HK-2 (cell line): Measurements from ENCODE around the gene MERTK.
"Not testable (repeated sequence)": the region's sequence is repeated elsewhere in the genome, so short reads cannot be mapped to it uniquely, and the experiment has no call there.

Experiments used
- DNase-seq: peaks from one replicate; pipeline ENCODE4 v3.0.0-alpha.2; 2018; ENCODE audit not compliant: unreplicated experiment

Gene MERTK

DNA sequence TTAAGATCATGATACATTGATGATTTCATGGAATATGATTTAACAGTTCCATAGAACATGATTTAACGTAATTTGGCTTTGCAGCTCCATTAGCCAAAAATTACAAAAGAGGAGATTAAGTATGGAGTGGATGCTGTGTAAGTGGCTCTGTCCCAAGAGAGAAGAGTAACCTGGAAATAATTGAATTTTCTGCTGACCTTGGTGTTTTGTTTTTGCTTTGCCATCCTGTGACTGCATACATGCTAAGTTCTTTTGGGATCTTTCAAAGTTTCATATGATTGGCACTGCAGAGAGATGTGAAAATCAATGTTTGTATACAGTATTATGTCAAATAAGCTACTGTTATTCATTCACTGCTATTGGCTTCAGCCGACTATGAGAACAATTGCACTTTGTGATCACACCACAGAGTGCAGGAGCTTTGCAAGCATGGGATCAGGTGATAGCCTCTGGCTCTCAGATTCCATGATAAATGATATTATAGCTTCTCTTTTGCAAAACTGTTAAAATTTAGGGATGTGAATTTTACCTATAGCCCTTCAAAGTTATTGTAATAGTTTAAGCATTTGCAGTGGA, 110.6 kb downstream of the MERTK start:
- DNase-seq, result no peak

DNA sequence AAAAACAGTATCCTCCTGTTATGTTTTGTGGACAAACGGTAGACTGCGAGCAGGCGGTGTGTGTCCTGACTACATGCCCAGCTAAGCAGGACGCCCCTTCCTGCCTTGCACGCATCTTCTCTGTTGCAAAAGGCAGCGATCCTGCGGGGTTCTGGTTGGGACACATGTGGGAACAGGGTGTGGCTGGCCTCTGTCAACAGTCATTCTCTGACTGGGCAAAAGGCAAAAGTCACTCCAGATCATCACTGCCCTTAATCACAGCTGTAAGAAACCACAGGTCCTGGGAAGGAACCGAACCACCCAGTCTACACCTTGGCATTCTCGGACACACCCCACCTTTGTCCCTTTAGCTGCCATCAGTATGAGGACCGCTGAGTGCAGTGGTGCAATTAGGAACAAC, 112.3 kb downstream of the MERTK start:
- DNase-seq, result no peak

DNA sequence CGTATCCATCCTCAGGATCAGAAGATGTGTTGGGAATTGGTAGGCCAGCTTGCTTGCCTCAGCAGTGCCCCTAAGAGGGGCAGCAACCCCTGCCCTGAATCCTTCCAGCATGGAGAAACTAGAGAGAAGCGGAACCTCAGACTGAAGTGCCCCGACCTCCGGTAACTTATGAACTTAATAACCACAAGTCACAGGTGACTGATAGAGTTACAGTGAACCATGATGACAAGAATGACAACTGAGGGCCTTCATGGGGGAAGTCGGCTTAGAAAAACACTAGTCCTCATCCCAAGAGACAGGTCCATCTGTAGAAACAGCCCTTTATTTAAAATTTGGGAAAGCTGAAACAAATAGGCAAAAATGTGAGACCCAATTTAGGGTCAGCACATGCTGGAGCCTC, 114.1 kb downstream of the MERTK start:
- no peak for DNase-seq

DNA sequence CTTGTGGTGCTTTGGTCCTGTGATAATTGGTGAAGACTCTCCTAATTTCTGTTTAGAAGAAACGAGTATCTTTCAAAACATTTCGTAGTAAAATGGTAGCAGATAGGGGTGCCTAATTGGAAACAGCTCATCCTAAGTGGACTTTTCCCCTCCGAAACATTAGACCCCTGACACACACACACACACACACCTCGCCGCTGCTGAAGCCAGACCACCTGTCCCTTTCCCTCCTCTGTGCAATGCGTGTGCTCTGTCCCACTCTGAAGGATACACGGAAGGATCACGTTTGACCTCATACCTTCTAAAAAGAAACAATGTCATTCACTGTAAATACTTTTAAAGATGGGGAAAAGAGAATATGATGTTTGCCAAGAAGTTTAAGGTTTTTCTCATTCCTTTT, 120.4 kb downstream of the MERTK start:
- DNase-seq, result no peak

DNA sequence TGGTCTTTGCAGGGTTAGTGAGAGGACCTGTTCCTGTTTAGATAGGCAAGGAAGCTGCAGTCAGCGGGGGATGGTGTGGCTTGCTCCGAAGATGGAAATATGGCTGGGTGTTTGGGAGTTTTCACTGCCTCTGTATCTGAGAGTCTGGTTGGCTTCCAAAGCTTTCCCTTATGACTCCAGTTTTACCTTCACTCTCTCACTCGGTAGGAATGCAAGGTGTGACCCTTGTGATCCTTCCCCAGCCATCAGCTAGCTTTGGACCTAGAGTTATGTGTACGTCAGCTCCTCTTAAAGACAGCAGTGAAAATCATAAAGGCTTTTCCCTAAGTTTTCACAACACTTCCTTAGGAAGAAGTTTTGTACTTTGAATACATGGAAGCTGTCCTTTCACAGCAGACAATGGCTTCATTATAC, 121.2 kb downstream of the MERTK start:
- no peak for DNase-seq

DNA sequence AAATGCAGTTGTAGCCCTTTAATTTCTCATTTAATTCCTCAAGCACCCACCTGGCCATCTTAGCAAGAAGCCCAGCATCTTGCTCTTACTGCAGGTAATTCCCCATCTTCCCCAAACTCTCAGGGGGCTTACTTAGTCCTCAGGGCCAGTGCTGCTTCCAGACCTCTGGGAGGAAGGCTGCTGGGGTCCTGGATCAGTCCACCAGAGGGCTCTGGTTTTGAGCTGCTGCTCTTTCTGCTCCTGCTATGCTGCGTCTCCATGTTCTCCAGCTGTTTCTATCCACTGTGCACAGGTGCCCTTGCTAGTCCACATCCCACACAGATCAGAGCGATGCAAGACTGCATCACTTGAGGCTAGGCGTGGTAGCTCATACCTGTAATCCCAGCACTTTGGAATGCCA, 122.2 kb downstream of the MERTK start:
- DNase-seq, result no peak

DNA sequence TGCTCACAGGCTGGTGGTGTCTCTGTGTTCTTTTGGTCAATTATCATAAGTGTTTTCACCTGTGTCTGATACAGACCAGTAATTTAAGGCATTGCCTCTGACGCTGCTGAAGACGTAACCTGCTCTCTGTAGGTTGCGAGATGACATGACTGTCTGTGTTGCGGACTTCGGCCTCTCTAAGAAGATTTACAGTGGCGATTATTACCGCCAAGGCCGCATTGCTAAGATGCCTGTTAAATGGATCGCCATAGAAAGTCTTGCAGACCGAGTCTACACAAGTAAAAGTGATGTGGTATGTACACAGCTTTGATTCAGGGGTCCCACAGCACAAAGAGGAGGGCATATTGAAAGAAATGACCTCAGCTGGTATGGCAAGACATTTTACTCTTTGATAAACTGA, 122.9 kb downstream of the MERTK start:
- DNase-seq, result no peak

DNA sequence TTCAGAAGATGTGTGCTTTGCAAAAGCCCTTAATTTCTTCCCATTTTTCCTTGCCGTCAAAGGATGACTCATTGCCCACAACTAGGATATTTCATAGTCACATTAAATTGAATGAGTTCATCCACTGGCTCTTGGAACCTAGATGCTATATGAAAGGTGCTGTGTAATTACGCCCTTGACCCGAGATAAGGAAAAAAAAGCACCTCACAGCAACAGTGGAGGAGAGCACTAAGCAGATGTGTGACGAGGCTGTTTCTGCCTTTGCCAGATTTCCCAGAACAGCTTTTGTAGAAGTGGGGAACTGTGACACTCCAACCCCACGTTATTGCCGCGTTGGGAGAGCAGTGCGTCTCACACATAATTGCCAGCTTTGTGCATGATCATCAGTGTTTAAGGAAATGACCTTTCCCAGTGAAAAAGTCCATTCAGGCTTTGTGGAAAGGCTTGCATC, 123.4 kb downstream of the MERTK start:
- DNase-seq, result no peak

DNA sequence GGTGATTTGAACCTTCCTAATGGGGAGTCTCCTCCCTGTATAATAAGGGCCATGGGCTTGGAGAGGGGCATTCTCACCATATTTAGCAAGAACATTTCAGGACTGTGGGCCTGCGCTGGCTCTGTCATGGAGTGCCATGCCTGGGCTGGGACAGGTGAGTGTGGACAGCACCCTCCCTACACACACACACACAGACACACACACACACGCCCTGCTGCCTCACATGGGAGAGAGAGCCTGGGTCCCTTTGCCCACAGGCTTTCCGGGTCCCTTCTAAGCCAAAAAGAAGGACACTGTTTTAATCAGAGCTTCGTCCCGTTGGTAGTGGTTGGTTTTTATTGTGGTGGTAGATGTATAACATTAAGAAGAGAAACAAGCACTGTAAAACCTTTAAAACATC, 125.3 kb downstream of the MERTK start:
- no peak for DNase-seq

DNA sequence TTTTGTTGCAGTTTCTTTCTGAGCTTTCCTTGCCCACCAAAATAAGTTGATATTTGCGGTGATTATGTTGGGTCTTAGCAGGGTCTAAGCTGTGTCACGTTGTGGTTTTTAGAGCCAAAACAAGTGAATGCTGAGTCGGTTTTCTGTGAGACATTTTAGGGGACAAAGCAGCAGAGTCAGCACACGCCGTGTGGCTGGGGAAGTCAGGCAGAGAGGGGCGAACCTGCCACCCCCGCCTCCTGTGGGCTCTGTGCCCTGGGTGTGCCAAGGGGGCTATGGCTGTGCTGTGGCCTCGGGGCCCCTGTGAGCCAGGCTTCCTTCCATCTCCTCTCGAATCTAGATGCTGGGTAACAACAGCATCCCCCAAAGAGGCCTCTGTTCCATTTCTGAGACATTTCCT, 125.8 kb downstream of the MERTK start:
- no peak for DNase-seq

DNA sequence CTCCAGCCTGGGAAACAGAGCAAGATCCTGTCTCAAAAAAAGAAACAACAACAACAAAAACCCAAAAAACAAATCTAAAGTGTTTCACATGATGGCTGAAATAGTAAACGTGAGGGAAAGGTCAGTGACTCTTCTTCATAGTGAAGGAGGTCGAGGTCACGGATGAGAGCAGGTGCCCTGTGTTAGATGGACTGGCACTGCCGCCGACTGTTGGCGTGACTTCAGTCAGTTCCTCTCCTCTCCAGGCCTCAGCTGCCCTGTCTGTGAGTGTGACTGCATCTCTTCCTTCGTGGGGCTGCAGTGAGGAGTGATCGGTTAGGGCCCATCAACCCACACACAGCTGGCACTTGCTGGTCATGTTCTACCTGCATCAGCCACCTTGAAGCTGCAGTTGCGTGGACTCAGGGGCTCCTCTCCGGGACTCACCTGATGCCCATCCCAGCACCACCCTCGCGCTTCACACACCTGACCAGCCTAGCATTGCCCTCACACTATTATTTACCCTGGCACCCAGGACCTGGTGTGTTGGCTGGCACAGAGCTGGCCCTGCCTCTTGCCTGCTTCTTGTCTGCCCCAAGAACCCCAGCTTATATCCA, 126.6 kb downstream of the MERTK start:
- DNase-seq, result no peak

DNA sequence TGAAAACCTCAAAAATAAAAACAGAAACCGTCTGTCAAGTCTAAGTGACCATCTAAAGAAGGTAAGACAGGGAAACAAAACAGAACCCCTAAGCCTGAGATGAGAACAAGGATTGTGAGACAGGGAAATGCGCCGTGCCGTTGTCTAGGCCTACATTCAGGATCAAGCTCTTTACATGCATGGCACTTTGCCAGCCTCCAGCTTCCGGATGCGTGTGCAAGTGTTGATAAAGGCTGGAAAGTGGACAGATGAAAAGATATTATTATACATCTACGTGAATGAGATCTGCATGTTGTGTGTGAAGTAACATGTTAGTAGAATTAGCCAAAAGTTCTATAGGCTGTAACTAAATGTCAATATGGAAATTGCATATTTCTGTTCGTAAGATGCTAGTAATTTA, 128.1 kb downstream of the MERTK start:
- no peak for DNase-seq

DNA sequence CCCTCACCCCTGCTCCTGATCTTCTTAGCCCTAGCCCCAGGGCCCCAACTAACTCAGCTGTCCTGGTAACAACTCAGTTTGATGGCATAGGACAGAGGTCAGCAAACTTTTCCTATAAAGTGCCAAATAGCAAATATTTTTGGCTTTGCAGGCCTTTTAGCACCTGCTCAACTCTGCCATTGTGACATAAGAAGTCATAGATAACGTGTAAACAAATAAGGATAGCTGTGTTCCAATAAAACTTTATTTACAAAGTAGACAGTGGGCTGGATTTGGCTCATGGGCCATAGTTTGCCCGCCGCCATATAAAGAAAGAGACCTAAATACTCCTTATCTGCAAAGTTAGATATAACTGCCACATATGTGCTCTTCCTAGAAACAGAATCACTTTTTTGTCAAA, 129.4 kb downstream of the MERTK start:
- no peak for DNase-seq

DNA sequence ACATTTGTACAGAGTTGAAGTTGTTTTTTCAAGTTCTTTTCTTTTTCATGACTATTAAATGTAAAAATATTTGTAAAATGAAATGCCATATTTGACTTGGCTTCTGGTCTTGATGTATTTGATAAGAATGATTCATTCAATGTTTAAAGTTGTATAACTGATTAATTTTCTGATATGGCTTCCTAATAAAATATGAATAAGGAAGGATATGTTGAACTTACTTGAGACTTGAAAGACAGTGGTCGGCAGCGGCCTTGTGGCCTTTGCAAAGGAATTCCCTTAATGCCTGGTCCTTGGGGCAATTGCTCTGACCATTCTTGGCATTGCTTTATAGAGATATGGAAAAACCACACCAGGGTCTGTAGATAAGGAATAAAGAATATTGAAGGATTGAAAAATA, 130.8 kb downstream of the MERTK start:
- DNase-seq, result no peak

DNA sequence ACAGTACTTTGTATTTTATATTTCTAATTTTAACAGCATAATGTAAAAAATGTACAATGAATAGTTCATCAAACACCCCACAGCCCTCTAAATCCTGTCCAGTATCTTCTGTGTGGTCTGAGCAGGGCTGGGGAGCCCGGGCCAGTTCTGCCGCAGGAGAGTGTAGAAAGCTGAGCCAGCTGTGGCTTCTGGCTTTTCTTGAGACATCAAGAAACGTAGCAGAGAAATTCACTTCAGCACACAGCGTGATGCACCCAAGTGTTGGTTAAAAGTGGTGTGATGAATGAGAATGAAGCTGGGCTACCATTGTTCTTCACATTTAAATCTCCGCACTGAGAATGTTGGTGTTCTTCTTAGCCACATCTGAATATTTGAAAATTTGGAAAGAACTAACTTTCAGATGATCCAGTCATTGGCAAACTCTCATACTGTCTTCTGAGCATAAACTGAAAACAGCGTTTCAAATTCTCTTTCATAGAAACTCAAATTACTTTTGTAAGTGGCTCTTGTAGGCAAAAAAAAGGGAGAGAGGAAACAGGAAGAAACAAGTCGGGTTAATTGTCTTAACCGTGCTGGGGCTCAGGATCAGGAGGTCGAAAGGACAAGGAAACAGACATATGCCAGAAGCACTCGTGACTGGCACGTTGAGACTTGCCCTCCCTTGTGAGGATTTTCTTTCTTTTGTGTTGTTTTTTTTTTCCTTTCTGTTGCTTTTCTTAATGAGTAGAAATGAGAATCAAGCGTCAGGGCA, 133.2 kb downstream of the MERTK start:
- no peak for DNase-seq

DNA sequence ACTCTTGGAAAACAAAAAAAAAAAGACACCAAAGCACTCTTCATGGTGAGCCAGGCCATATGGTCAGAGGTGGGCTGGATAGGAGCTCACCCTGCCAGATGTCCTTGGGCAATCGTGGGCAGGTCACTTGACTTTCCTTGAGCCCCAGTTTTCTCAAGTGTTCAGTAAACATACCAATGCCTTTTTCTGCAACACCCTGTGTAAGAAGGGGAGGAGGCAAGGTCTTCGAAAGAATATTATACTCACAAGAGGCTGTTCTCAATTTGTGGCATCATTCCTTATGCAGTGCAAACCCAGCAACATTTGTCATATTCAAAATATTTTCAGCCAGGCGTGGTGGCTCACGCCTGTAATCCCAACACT, 133.8 kb downstream of the MERTK start:
- DNase-seq, result no peak

DNA sequence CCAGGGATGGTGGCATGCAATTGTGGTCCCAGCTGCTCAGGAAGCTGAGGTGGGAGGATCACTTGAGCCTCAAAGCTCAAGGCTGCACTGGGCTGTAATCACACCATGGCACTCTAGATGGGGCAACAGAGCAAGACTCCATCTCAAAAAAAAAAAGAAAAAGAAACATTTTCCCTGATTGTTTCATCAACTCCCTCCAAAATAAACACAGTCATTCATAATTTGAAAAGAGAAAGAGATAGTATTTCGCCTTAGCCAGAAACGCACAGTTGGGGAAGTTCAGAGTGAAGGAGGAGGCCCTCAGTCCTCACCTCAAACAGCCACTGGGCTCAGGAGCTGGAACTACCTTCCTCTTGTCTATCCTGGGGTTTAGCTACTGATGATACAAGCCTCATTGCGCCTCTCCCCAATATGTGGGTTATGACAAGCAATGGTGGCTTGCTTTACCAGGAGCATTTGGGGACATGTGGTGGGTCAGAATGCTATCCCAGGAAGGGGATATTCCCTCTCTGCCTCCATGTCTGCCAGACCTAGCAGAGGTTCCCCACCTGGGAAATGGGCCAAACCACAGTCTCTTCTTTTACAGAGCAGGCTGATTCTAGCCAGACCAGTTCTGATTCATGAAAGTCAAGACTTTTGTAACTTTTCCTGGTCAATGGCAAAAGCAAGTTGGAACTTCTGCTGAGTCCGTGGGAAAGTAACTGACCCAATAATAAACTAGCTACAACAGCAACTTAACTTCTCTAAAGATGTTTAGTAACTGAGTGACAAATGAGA, 134.5 kb downstream of the MERTK start:
- DNase-seq, result peak; percentile 40

DNA sequence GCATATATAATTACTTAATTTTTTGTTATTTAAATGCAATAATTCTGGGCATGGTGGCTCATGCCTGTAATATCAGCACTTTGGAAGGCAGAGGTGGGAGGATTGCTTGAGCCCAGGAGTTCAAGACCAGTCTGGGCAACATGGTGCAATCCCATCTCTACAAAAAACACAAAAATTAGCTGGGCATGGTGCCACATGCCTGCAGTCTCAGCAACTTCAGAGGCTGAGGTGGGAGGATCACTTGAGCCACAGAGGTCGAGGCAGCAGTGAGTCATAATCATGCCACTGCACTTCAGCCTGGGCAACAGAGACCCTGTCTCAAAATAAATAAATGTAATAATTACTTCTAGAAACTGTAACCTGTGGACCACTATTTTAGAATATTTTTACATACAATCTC, 135.2 kb downstream of the MERTK start:
- peak; percentile 9 for DNase-seq

DNA sequence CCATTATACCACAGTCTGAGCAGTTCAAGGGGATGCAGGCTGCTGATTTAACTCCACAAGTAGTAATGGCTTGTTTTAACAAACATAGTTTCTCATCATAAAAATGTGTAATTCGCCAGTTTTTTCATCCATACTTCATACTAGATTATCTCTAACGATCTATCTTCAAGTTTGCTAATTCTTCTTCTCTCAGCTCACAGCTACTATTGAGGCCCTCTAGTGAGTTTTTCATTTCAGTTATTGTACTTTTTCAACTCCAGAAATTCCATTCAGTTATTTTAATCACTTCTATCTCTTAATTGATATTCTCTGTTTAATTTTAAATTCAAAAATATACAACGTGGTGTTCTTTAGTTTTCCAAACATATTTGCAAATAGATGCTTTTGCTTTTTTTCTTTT, 136.5 kb downstream of the MERTK start:
- DNase-seq, result no peak

DNA sequence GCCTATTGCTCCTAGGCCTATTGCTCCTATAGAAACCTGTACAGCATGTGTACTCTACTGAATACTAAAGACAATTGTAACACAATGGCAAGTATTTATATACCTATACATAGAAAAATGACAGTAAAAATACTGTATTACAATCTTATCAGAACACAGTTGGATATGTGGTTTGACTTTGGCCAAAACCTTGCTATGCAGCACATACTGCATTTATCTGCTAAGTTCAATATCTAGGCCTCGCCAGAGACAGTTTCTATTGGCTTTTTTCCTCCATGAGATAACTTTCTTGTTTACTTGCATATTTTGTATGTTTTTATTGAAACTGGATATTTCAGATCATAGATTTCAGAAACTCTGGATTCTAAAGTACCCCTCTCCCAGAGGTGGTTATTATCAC, 137.4 kb downstream of the MERTK start:
- DNase-seq, result no peak

DNA sequence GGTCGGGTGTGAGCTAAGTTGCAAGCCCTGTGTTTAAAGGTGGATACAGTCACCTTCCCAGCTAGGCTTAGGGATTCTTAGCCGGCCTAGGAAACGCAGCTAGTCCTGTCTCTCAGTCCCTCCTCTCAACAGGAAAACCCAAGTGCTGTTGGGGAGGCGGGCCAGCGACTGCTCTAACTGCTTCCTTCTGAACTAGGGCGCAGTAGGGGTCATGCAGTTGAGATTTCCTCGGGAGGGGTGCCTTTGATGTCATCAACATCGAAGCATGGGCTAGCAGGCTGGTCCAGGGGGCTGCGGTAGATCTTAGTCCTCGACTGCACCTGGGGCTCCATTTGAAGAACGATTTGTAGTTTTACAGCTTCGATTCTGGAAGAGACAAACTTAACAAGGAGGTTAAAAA, 141.1 kb downstream of the MERTK start:
- not testable (repeated sequence) for DNase-seq

DNA sequence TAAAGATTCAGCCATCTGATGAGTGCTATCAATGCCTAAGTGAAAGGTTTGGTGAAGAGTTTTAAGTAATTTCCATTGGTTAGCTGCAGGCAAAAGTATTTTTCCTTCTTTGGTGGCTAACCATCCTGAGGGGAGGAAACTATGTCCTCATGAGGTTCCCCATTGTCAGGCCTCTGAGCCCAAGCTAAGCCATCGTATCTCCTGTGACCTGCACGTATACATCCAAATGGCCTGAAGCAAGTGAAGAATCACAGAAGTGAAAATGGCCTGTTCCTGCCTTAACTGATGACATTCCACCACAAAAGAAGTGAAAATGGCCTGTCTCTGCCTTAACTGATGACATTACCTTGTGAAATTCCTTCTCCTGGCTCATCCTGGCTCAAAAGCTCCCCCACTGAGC, 141.7 kb downstream of the MERTK start:
- DNase-seq, result not testable (repeated sequence)

DNA sequence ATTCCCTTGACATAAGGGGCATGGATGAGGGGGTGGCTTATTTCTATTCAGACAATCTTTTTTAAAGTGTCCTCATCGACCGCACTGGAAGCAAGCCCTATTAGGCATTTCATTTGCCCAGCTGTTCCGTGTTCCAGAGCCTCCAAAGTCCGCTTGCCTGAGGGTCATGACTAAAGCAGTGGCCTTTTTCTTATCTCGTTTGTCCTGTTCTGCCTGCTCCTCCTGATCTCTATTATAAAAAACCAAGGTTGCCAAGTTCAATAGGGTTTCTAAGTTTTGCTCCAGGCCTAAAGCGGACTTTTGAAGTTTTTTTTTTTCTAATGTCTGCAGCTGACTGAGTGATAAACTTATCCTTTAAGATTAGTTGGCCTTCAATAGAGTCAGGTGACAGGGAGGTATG, 143.1 kb downstream of the MERTK start:
- not testable (repeated sequence) for DNase-seq
